DND-41 (cell line): Measurements from ENCODE around the gene P4HA1.

Source experiments
- ATAC-seq: fragments of 200-7000 bp; cut with Tn5 transposase; 3 replicates; pipeline ENCODE4 v1.9.1; 2021; ENCODE audit warnings: low read depth; ENCODE audit not compliant: insufficient read depth
- DNase-seq: peaks from one replicate; pipeline ENCODE4 v3.0.0-alpha.2; 2020
- H2AFZ ChIP-seq: 2 replicates; pipeline ENCODE4 v1.6.0; 2012; ENCODE audit warnings: low read depth, low read length
- H3K27ac ChIP-seq: 2 replicates; pipeline ENCODE4 v1.5.1; 2012; ENCODE audit warnings: low read length, inconsistent platforms
- H3K27me3 ChIP-seq: fragments of 200-600 bp; sonication (generic); 2 replicates; pipeline ENCODE4 v1.6.0; 2012; ENCODE audit warnings: low read length, mild to moderate bottlenecking, inconsistent platforms; ENCODE audit not compliant: insufficient read depth, poor library complexity
- H3K36me3 ChIP-seq: 2 replicates; pipeline ENCODE4 v1.5.1; 2012; ENCODE audit warnings: low read length, inconsistent platforms; ENCODE audit not compliant: insufficient read depth
- H3K4me1 ChIP-seq: 2 replicates; pipeline ENCODE4 v1.5.1; 2012; ENCODE audit warnings: mild to moderate bottlenecking, low read length; ENCODE audit not compliant: insufficient read depth
- H3K4me2 ChIP-seq: 2 replicates; pipeline ENCODE4 v1.6.0; 2012; ENCODE audit warnings: mild to moderate bottlenecking, moderate library complexity, low read length, inconsistent platforms; ENCODE audit not compliant: insufficient read depth
- H3K4me3 ChIP-seq, 2 experiments: fragments of 200-600 bp in 1 of 2; shearing (Covaris generic) in 1 of 2; 2 replicates each; pipeline ENCODE4 v1.5.1; 2012 to 2016; ENCODE audit warnings: inconsistent platforms in 2 of 2, low read length in 2 of 2, mild to moderate bottlenecking in 2 of 2, low read depth in 1 of 2, moderate library complexity in 1 of 2
- H3K79me2 ChIP-seq: 2 replicates; pipeline ENCODE4 v1.6.0; 2012; ENCODE audit warnings: low read length, inconsistent platforms; ENCODE audit not compliant: insufficient read depth
- H3K9ac ChIP-seq: 2 replicates; pipeline ENCODE4 v1.6.0; 2012; ENCODE audit warnings: low read depth, mild to moderate bottlenecking, inconsistent platforms, low read length, moderate library complexity
- H3K9me3 ChIP-seq: 2 replicates; pipeline ENCODE4 v1.5.1; 2012; ENCODE audit warnings: low read length, moderate library complexity, mild to moderate bottlenecking, inconsistent platforms; ENCODE audit not compliant: insufficient read depth, severe bottlenecking
- H4K20me1 ChIP-seq: 2 replicates; pipeline ENCODE4 v1.6.0; 2012; ENCODE audit warnings: low read length; ENCODE audit not compliant: insufficient read depth
- EZH2 ChIP-seq: IDR thresholded peaks from 3 replicates; pipeline ENCODE4 v1.6.1; 2012; ENCODE audit warnings: borderline replicate concordance, low read depth, mild to moderate bottlenecking, moderate library complexity, low read length, inconsistent platforms; ENCODE audit not compliant: severe bottlenecking
- TF ChIP-seq, protein P1 (sequence below): IDR thresholded peaks from 2 replicates; pipeline ENCODE4 v1.5.1; 2012; ENCODE audit warnings: borderline replicate concordance, low read length, moderate library complexity, mild to moderate bottlenecking; ENCODE audit not compliant: poor library complexity, severe bottlenecking; ENCODE audit errors: extremely low read depth

P4HA1 gene

DNA sequence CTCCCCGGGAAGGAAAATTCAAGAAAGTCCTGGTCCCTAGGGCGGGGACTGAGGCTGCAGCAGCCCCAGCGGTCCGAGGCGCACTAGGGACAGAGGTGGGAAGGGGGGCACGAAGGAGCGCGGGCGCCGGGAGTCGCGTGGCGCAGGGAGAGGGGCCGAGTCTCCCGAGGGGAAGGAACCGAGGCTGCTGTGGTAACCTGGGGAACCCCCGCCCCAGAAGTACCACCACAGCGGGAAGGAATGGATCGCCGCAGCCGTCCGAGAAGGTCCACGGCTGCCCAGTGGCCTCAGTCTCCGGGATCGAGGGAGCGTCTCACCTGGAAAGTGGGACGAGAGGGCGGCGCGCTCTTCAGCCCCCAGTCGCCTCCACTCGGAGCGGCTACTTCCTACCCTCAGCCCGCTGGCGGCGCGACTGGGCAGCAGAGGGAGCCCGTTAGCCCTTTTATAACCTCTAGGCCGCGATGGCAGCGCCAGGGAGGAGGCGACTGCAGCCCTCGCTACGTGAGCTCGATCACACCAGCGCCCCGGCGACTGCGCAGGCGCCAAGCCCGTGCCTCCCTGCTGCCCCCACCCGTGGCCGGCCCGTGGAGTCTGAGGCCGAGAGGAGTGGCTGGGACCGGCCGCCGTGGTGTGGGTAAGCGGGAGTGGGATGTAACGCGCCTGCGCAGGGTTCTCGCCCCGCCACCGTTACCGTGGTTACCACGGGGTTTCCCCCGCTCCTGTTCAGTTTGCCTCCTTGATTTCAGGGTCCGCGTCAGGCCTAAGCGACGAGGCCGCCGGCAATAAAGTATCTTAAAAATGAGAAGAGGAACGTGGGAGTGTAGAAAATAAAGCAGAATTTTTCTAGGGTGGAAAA lies at the start of gene P4HA1:
TSS of gene P4HA1 (minus strand) at position 418 of the 856 bp plus-strand sequence. CDS start 21,983 bp downstream, outside the sequence.
- Histone ChIP-seq H4K20me1 (peaks cover 9% of the 10 kb centered on the region), H3K27ac (peak within 1 kb of the TSS; percentile 80), H3K36me3 (no peaks in the 10 kb centered on the region; the same call in 1 of the 2 replicates), H2AFZ (peak within 1 kb of the TSS; percentile 88), H3K9ac (peak within 1 kb of the TSS; percentile 84), H3K79me2 (peaks cover 47% of the 10 kb centered on the region), H3K4me3 (peak within 1 kb of the TSS; percentile 48 to 77), H3K27me3 (no peaks in the 10 kb centered on the region), H3K9me3 (no peaks in the 10 kb centered on the region), H3K4me1 (peaks cover 33% of the 10 kb centered on the region), H3K4me2 (peak within 1 kb of the TSS; percentile 69)
- ATAC-seq (peak; percentile 90), DNase-seq (peak; percentile 96)
- no peak for TF ChIP-seq EZH2
- TF ChIP-seq, protein P1, sequence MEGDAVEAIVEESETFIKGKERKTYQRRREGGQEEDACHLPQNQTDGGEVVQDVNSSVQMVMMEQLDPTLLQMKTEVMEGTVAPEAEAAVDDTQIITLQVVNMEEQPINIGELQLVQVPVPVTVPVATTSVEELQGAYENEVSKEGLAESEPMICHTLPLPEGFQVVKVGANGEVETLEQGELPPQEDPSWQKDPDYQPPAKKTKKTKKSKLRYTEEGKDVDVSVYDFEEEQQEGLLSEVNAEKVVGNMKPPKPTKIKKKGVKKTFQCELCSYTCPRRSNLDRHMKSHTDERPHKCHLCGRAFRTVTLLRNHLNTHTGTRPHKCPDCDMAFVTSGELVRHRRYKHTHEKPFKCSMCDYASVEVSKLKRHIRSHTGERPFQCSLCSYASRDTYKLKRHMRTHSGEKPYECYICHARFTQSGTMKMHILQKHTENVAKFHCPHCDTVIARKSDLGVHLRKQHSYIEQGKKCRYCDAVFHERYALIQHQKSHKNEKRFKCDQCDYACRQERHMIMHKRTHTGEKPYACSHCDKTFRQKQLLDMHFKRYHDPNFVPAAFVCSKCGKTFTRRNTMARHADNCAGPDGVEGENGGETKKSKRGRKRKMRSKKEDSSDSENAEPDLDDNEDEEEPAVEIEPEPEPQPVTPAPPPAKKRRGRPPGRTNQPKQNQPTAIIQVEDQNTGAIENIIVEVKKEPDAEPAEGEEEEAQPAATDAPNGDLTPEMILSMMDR, result peak; percentile 88

DNA sequence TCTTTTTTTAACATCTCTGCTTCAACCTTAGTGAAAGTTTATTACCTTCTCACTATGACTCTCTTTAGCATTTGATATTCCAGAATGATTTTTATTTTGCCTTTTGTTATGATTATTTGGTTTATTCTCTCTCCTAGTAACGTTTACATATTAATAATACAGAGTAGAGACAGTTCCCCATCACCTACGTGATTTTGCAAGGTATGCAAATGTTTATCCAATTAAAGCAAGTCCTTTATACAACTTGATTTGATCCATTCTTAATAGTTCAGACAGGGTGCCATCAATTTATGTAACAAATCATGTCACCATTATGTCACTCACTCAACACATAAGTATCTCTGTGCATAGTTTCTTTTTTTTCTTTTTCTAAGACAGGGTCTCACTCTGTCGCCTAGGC lies 44.9 kb upstream of the P4HA1 start:
- no peaks in the 10 kb centered on the region for H4K20me1 ChIP-seq
- H3K9me3 ChIP-seq, result no peaks in the 10 kb centered on the region
- ATAC-seq (no peak), DNase-seq (no peak)
- H3K4me1 ChIP-seq, result no peaks in the 10 kb centered on the region
- no peak overlapping the region for H3K9ac ChIP-seq
- no peak overlapping the region for H2AFZ ChIP-seq
- peaks cover 75% of the 10 kb centered on the region for H3K36me3 ChIP-seq
- H3K79me2 ChIP-seq, result no peaks in the 10 kb centered on the region
- H3K4me3 ChIP-seq, result no peak overlapping the region
- no peak for TF ChIP-seq EZH2
- TF ChIP-seq, protein P1, result no peak
- H3K27ac ChIP-seq, result no peak overlapping the region
- H3K4me2 ChIP-seq, result no peak overlapping the region
- no peaks in the 10 kb centered on the region for H3K27me3 ChIP-seq

DNA sequence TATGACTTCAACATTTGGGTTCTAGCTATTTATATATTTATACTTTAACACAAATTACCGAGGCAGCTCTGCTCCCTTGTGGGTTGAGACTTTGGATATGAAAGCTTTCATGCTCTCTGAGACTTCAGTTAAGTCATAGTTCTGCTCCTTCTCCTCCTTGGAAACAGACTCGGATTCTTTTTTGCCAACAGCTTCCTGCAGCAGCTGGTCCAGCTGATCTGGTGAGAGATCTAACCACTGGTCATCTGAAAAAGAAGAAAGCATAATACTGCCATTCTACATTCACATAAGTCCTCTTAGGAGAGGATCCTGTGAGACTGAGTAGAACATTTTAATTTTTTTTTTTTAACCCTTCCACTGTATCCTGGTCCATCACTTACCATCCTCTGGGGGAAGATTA lies 42.6 kb upstream of the P4HA1 start:
- no peak overlapping the region for H3K9ac ChIP-seq
- no peaks in the 10 kb centered on the region for H4K20me1 ChIP-seq
- no peaks in the 10 kb centered on the region for H3K9me3 ChIP-seq
- no peaks in the 10 kb centered on the region for H3K79me2 ChIP-seq
- no peaks in the 10 kb centered on the region for H3K27me3 ChIP-seq
- no peak for DNase-seq
- H2AFZ ChIP-seq, result no peak overlapping the region
- no peaks in the 10 kb centered on the region for H3K4me1 ChIP-seq
- H3K27ac ChIP-seq, result no peak overlapping the region
- ATAC-seq, result no peak
- peaks cover 83% of the 10 kb centered on the region for H3K36me3 ChIP-seq
- no peak for TF ChIP-seq EZH2
- TF ChIP-seq, protein P1, result no peak
- H3K4me3 ChIP-seq, result no peak overlapping the region
- no peak overlapping the region for H3K4me2 ChIP-seq
